ENCODE results near the gene BOC. TPM values are rescaled to one million over a fixed set of nuclear protein-coding genes. Genes with fewer than 3 reads are reported as not detected.

BOC gene
- total and polyA plus RNA-seq, 2 of the 8 experiments (the other 6 are each of a cell fraction or from before 2014, with no cell fraction given), result 6.9 to 9.3 TPM

- TF ChIP-seq KDM5A (IDR thresholded peaks at IDR 0.05; ENCODE audit: low read length) (no peak), SIRT6 (IDR thresholded peaks at IDR 0.05; ENCODE audit: low read length) (no peak), ATF2 (IDR thresholded peaks at IDR 0.05; ENCODE audit: low read length) (no peak), POLR2A (IDR thresholded peaks at IDR 0.05; ENCODE audit: control extremely low read depth in 1 of 2, low read depth in 2 of 2, low read length in 2 of 2) (no peak), RXRA (IDR thresholded peaks at IDR 0.05; ENCODE audit: insufficient read depth, low read depth, low read length) (no peak)
Observed at GRCh38 chr3:113204371-113204770, 7.0 kb upstream of the BOC start (continued).
